ENCODE data around the gene NR1H2. TPM values are rescaled to one million over a fixed set of nuclear protein-coding genes. Genes with fewer than 3 reads are reported as not detected.

The NR1H2 gene
- total RNA-seq, 2 experiments from 2014 or later, result 50.3 to 53.6 TPM

GRCh38 chr19:50418176-50419021 lies 42.1 kb downstream of the NR1H2 start, which contains the start of gene SPIB:
Gene SPIB, plus strand, starts transcription at chr19:50418938. Its CDS starts 25 bp downstream, at chr19:50418963.
- H3K4me3 Mint-ChIP-seq, result no peak within 1 kb of the TSS
- DNase-seq (no peak), ATAC-seq (no peak)
- peaks cover 19% of the 10 kb centered on the region for H3K27me3 Mint-ChIP-seq
- H3K27ac Mint-ChIP-seq, result no peak within 1 kb of the TSS
- POLR2A ChIA-PET, result no interaction called here
- no peaks in the 10 kb centered on the region for H3K9me3 Mint-ChIP-seq (ENCODE audit: low read depth)
- intact Hi-C loops (cut with DNase I, micrococcal nuclease), result no loop called here
- H3K4me1 Mint-ChIP-seq, result peaks cover 12% of the 10 kb centered on the region
- peaks cover 12% of the 10 kb centered on the region for H3K36me3 Mint-ChIP-seq (ENCODE audit: low read depth)
- CTCF ChIA-PET, result interaction anchor here (0.6 to 1.1 kb wide), 3 partner anchors 22 to 744 kb away, joined by 3 read pairs; no protein-coding TSS in a partner anchor

GRCh38 chr19:50419022-50419579 lies 42.8 kb downstream of the NR1H2 start:
- ChIA-PET CTCF (interaction anchor here (0.6 to 1.1 kb wide), 3 partner anchors 21 to 743 kb away, joined by 3 read pairs; no protein-coding TSS in a partner anchor), POLR2A (no interaction called here)
- peaks cover 12% of the 10 kb centered on the region for H3K36me3 Mint-ChIP-seq (ENCODE audit: low read depth)
- peaks cover 12% of the 10 kb centered on the region for H3K4me1 Mint-ChIP-seq
- no peak overlapping the region for H3K27ac Mint-ChIP-seq
- no peaks in the 10 kb centered on the region for H3K9me3 Mint-ChIP-seq (ENCODE audit: low read depth)
- intact Hi-C loops (cut with DNase I, micrococcal nuclease), result no loop called here
- DNase-seq (no peak), ATAC-seq (no peak)
- peaks cover 19% of the 10 kb centered on the region for H3K27me3 Mint-ChIP-seq
- H3K4me3 Mint-ChIP-seq, result no peak overlapping the region

- Mint-ChIP-seq H3K27ac (no peak overlapping the region), H3K27me3 (peaks cover 19% of the 10 kb centered on the region), H3K4me3 (no peak overlapping the region), H3K36me3 (ENCODE audit: low read depth) (peaks cover 8% of the 10 kb centered on the region), H3K4me1 (peaks cover 12% of the 10 kb centered on the region), H3K9me3 (ENCODE audit: low read depth) (no peaks in the 10 kb centered on the region)
- ATAC-seq (no peak), DNase-seq (no peak)
- intact Hi-C loops (cut with DNase I, micrococcal nuclease), result no loop called here
- ChIA-PET POLR2A (no interaction called here), CTCF (interaction anchor here (1.1 kb wide), 1 partner anchor 183 kb away, joined by 3 read pairs; no protein-coding TSS in a partner anchor)
Observed at GRCh38 chr19:50419580-50420035, 43.4 kb downstream of the NR1H2 start.

- Mint-ChIP-seq H3K27me3 (peaks cover 19% of the 10 kb centered on the region), H3K4me3 (no peak overlapping the region), H3K9me3 (ENCODE audit: low read depth) (no peaks in the 10 kb centered on the region), H3K27ac (no peak overlapping the region), H3K4me1 (peaks cover 12% of the 10 kb centered on the region), H3K36me3 (ENCODE audit: low read depth) (peaks cover 6% of the 10 kb centered on the region)
- intact Hi-C loops (cut with DNase I, micrococcal nuclease), result no loop called here
- ATAC-seq (no peak), DNase-seq (no peak)
- POLR2A ChIA-PET, result no interaction called here
- CTCF ChIA-PET, result no interaction called here
Observed at GRCh38 chr19:50420127-50420526, 43.9 kb downstream of the NR1H2 start.

GRCh38 chr19:50420808-50421207 lies 44.6 kb downstream of the NR1H2 start:
- CTCF ChIA-PET, result interaction anchor here (0.6 to 1.0 kb wide), 2 partner anchors 34 to 304 kb away, joined by 3 read pairs; no protein-coding TSS in a partner anchor
- Mint-ChIP-seq H3K27ac (no peak overlapping the region), H3K27me3 (peaks cover 19% of the 10 kb centered on the region), H3K4me3 (no peak overlapping the region), H3K4me1 (peaks cover 12% of the 10 kb centered on the region), H3K9me3 (ENCODE audit: low read depth) (no peaks in the 10 kb centered on the region), H3K36me3 (ENCODE audit: low read depth) (peaks cover 6% of the 10 kb centered on the region)
- POLR2A ChIA-PET, result interaction anchor here (1.2 kb wide), 1 partner anchor 37 kb away, joined by 4 read pairs; the partner anchor contains the start of gene POLD1
- ATAC-seq (no peak), DNase-seq (no peak)
- intact Hi-C loops (cut with DNase I, micrococcal nuclease), result no loop called here

GRCh38 chr19:50422397-50423278 lies 46.4 kb downstream of the NR1H2 start:
- ATAC-seq (no peak), DNase-seq (no peak)
- ChIA-PET CTCF (no interaction called here), POLR2A (interaction anchor here (0.7 kb wide), 1 partner anchor 60 kb away, joined by 3 read pairs; no protein-coding TSS in a partner anchor)
- Mint-ChIP-seq H3K4me1 (peaks cover 12% of the 10 kb centered on the region), H3K9me3 (ENCODE audit: low read depth) (no peaks in the 10 kb centered on the region), H3K27ac (no peak overlapping the region), H3K4me3 (no peak overlapping the region), H3K36me3 (ENCODE audit: low read depth) (peaks cover 2% of the 10 kb centered on the region), H3K27me3 (peaks cover 19% of the 10 kb centered on the region)
- intact Hi-C loops (cut with DNase I, micrococcal nuclease), result no loop called here

GRCh38 chr19:50423279-50424113 lies 47.2 kb downstream of the NR1H2 start:
- no peak for ATAC-seq
- ChIA-PET POLR2A (interaction anchor here (0.7 kb wide), 1 partner anchor 59 kb away, joined by 3 read pairs; no protein-coding TSS in a partner anchor), CTCF (interaction anchor here (1.0 kb wide), 1 partner anchor 40 kb away, joined by 3 read pairs; no protein-coding TSS in a partner anchor)
- DNase-seq, result no peak
- Mint-ChIP-seq H3K9me3 (ENCODE audit: low read depth) (no peaks in the 10 kb centered on the region), H3K4me1 (peaks cover 12% of the 10 kb centered on the region), H3K27me3 (peaks cover 19% of the 10 kb centered on the region), H3K36me3 (ENCODE audit: low read depth) (no peaks in the 10 kb centered on the region), H3K4me3 (no peak overlapping the region), H3K27ac (no peak overlapping the region)
- intact Hi-C loops (cut with DNase I, micrococcal nuclease), result no loop called here

- ATAC-seq, result no peak
- Mint-ChIP-seq H3K27ac (no peak overlapping the region), H3K4me3 (no peak overlapping the region), H3K4me1 (peaks cover 4% of the 10 kb centered on the region), H3K36me3 (ENCODE audit: low read depth) (no peaks in the 10 kb centered on the region), H3K9me3 (ENCODE audit: low read depth) (no peaks in the 10 kb centered on the region), H3K27me3 (peaks cover 6% of the 10 kb centered on the region)
- ChIA-PET CTCF (no interaction called here), POLR2A (no interaction called here)
- no peak for DNase-seq
- intact Hi-C loops (cut with DNase I, micrococcal nuclease), result no loop called here
Observed at GRCh38 chr19:50425581-50425980, 49.3 kb downstream of the NR1H2 start.

- ATAC-seq (no peak), DNase-seq (no peak)
- no peaks in the 10 kb centered on the region for H3K27me3 Mint-ChIP-seq
- H3K4me1 Mint-ChIP-seq, result peaks cover 15% of the 10 kb centered on the region
- no peaks in the 10 kb centered on the region for H3K9me3 Mint-ChIP-seq (ENCODE audit: low read depth)
- no peak overlapping the region for H3K4me3 Mint-ChIP-seq
- POLR2A ChIA-PET, result interaction anchor here (0.6 kb wide), 1 partner anchor 110 kb away, joined by 3 read pairs; no protein-coding TSS in a partner anchor
- no peak overlapping the region for H3K27ac Mint-ChIP-seq
- no peaks in the 10 kb centered on the region for H3K36me3 Mint-ChIP-seq (ENCODE audit: low read depth)
- CTCF ChIA-PET, result interaction anchor here (0.7 to 1.3 kb wide), 3 partner anchors 12 to 22 kb away, joined by 3 to 4 read pairs (median 3); no protein-coding TSS in a partner anchor
- intact Hi-C loops (cut with DNase I, micrococcal nuclease), result no loop called here
Observed at GRCh38 chr19:50427318-50427925, 51.2 kb downstream of the NR1H2 start.

- Mint-ChIP-seq H3K4me3 (peak overlapping the region; percentile 32), H3K4me1 (peaks cover 15% of the 10 kb centered on the region), H3K9me3 (ENCODE audit: low read depth) (no peaks in the 10 kb centered on the region), H3K36me3 (ENCODE audit: low read depth) (no peaks in the 10 kb centered on the region), H3K27ac (no peak overlapping the region), H3K27me3 (peaks cover 2% of the 10 kb centered on the region)
- intact Hi-C loops (cut with DNase I, micrococcal nuclease), result no loop called here
- ChIA-PET CTCF (interaction anchor here (0.7 to 1.3 kb wide), 2 partner anchors 13 to 18 kb away, joined by 3 read pairs; no protein-coding TSS in a partner anchor), POLR2A (no interaction called here)
- DNase-seq, result peak; percentile 66
- ATAC-seq, result no peak
Observed at GRCh38 chr19:50427997-50428425, 51.8 kb downstream of the NR1H2 start.

Measured in activated CD4-positive, alpha-beta T cell treated with anti-CD3 and anti-CD28 coated beads for 36 hours (primary cell).